Mucosa of gallbladder (tissue), 1 donor: Measurements from ENCODE around the gene MBNL2. TPM values are rescaled to one million over a fixed set of nuclear protein-coding genes. Genes with fewer than 3 reads are reported as not detected.

Experiments
- DNase-seq: peaks from one replicate; pipeline ENCODE4 v3.0.0-alpha.2; 2020; ENCODE audit warnings: low spot score
- total RNA-seq: library from RNA; stranded (reverse); gene quantifications from one replicate; pipeline ENCODE4 v1.2.1, GENCODE V29; 2021
- donor health status: DM: no; HTN: no; CAD: no.

MBNL2 gene
- total RNA-seq, 1 donor from 2014 or later = 74.7 TPM

DNA sequence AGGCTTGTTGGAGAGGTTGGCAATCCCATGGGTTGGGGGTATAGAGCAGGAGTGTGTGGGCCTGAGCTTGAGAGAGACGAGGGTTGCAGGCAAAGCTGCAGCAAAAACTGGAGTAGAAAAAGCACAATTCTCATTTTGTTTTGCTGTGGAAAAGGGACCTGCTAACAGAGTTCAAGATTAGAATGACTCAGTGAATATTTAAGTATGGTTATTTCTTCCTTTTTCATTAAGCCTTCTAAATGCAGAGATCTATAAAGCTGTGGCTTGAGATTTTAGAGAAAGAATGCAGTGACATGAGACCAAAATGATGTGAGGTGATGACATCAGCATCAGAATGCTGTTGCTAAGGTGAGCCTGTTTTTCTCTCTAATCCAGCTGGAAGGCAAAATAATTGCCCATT, 10.8 kb upstream of the MBNL2 start:
- no peak for DNase-seq

DNA sequence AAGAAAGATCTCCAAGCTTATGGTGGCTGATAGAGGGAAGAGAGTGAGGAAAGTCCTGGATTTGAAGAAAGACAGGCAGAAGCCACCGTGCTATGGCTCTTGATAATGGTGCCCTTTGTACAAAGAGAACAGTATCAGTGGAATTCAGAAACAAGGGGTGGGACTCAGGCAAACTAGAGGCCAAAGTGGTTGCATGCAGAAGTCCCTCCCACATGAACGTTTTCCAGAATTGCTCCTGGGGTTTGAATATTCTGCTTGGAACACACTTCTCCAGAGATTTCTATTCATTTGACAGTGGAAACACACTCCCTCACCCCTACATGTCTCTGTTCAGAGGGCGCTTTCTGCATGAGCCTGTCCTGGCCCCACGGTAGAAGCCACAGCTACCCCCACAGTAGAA, 10.1 kb upstream of the MBNL2 start:
- no peak for DNase-seq

DNA sequence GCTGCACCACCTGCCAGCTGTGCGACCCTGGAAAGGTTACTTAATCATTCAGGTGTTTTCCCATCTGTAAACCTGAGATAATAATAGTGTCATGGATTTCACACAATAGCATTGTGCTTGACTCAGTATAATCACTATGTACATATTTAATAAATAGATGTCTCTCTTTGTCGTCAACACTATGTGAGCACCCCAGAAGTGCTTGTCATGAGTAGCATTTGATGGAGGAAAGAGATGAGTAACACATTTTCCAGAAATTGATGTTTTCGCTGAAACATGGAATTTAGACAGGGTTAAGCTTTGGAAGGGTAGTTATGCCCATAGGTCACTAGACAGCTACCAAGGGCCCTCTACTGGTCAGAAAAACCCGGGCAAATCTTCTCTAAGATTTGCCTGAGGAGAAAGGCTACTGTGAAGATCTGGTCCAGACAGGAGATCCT, 9.5 kb upstream of the MBNL2 start:
- no peak for DNase-seq

DNA sequence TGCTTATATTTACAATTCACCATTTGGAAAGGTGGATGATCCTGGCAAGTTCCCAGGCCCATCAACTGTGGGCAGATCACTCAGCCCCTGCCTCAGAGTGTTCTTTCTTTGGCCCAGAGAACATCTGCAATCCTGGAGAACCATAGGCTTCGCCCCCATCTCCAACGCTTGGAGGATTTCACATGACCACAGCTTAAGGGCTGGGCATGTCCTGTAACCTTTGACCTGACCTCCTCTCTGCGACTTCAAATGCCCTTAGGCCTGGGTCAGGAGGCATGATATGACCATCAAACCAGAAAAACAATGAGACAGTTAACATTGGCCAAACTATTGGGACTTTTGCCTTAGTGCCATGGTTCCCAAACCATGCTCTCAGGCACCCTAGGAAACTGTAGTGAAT, 7.2 kb upstream of the MBNL2 start:
- DNase-seq = no peak

DNA sequence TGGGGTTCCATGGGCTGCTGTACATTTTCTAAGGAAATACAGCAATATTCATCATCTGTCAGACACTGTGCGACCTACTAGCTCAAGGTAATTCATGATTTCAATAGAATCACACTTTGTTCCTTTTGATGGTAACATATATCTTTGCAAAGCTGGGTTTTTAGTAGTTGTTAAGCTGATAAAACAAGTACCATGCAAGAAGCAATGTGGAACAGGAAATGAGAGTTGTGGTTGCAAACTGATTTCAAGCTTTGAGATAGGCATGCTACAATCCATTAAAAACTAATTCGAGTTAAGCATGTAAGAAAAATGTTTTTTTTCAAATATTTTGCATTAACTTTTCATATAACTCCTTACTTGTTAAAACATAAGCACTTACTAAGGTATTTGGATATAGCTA, 6.8 kb upstream of the MBNL2 start:
- no peak for DNase-seq

DNA sequence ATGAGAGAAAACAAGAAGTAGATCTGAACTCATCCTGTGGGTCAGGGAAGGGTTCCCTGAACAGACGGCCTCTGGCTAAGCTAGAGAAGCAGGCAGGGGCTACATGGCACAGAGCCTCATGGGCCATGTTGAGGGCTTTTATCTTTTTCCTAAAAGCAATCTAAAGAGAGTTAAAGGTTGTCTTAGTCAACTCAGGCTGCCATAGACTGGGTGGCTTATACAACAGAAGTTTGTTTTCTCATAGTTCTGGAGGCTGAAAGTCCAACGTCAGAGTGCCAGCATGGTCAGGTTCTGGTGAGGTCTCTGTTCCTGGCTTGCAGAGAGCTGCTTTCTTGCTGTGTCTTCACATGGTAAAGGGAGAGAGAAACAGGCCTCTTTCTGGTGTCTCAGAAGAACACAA, 2.9 kb upstream of the MBNL2 start:
- no peak for DNase-seq

DNA sequence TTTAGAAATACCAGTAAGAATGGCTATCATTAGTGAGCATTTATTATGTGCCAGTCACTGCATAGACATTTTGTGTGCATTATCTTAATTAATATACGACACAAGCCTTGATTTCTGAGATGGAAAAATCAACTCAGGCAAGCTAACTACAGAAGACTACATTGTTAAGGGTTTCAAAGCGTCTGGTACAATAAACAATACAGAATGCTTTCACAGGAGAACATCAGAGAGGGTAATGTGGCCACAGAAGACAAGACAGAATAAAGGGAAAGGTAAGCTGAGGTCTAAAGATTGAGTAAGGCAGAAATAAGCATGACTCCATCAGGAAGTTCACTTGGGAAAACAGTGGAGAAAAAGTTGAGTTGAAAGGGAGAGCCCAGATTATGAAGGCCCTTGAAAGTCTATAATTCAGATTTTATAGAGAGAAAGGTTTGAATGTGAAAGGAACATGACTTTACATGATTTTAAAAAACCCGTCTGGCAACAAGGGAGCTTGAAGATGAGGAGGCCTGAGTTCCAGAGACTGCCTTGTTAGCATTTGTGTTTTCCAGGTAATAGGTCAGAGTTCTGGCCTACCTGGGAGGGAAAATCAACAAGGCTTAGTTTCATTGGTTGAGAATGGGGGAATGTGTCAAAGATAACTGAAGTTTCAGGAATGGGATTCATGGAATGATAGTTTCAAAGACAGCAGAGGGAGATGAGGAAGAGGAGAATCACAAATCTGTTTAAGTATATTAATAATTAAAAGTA, 1.8 kb upstream of the MBNL2 start:
- DNase-seq = no peak

DNA sequence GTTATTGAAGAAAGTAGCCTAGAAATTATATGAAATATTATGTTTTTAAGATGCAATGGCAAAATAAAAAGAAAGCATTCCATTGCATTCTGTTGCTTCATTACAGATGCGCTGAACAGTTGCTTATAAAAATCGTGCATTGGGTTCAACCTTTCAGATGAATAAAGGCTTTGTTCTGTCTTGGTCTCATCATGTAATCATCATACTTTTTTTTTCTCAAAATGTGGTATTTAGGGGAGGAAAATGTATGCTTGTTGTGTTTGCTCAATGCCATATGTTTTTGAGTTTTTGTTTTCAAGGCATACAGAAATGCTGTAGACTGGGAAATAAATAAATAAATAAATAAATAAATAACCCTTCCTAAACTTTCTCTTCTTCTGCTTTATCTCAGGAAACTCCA, 1.1 kb upstream of the MBNL2 start:
- DNase-seq = no peak

DNA sequence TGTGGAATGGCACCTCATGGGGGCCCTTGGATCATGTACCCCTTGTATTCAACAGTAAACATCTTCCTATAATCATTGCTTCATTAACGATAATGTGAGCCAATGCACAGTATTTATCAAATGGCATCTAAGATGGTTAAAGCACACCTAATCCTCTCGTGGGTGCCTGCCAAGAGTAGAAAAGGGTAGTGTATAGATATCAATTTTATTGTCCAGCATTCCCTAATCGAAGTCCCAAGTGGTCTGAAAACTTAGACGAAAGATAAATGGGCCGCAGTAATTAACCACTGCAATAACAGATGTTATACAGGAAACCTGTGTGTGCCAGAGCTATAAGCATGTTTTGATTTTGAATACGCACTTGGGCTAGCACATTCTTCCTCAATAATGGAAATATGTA, 667 bp upstream of the MBNL2 start:
- DNase-seq = no peak

DNA sequence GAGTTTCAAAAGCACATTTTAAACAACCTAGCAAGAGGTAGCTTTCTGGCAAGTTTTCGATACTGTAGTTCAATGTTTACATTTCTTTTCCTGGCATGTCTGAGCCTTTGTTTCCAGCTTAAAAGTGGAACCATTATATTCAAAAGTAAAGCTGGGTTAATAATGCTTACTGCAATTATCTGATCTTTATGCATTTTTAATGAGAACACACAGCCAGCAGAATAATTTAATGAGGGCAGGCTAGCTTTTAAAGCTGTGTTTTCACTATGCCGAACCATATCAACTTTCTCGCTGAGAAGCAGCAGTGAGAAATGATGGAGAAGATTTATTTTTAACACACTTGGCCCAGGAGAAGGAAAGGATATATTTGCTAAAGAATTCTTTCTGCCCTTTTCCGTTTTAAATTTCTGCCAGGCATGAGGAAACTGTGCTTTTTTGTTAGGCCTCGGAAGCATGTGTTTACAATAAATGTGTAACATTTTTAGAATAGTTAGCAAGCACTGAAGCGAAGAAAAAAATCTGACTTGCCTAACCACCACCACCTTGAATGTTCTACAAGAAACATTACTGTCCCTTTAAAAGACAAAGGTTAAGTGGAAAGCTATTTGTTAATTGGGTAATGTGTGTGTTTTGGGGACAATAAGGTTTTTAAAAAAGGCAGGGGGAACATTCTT, 1.0 kb downstream of the MBNL2 start:
- DNase-seq = no peak

DNA sequence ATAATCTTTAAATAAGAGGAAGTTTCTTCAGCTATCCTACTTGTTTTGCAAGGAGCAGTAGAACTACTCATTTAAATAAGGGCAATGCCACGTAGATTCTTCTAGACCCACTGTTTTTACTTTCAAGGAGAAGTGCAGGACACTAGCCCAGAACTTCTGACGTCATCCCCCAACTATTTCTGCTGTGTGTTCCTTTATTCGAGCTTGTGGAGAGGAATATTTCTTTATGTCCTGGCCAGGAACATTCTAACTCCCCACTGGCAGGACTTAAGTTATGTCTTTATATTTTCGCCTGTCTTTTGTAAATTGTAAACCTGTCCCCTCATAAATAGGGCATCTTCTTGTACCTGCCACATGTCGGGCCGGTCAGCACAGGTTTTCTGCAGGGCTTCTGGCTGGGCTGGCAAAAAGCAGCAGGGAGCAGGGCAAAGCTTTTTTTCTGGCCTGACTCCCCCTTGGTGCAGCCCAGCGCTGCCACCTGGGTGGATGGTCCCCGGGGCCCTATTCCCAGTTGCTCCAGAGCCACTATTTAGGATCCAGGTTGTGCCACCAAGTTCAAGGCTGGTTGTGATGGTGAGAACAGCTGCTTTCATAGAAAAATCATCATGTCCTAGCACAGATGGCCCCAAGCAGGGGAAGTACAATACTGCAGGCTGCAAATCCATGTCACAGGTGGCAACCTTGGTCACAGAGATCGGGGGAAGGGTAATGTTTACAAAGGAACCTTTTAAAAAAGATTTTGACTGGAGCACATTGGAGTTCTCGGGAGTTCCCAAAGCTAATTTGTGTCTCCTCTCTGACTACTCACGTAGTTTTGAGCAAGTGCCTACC, 1.8 kb downstream of the MBNL2 start:
- peak; percentile 79 for DNase-seq

DNA sequence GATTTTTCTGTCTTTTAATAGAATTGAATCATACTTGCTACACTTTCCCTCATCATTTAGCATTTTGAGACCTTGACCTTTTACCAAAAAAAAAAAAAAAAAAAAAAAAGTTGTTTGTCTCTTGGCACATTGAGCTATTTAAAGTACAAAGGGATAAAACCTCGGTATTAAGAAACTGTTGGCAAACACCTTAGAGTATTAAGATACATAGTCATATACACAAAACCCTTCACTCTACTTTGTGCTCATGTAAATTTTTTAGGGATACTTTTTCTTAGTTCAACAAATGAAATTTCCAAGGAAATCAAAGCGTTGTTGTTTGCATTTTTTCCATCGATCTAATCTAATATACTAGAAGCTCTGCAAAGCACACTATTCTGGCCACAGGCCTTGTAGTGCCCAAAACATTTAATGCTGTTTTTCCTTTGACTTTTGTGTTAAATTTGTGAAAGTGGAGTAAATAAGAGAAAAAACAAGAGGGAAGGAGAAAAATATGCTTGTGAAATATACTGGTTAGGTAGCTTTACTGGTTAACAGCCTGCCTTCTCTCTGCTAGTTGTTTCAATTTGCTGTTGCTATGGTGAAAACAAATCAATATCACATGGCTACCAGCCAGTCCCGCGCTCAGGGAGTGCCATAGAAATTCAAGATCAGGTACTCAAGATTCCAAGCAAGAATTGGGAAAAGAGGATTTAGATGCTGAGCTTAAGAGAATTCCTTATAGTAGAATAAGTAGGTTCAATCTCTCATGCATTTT, 2.6 kb downstream of the MBNL2 start:
- DNase-seq = peak; percentile 84

DNA sequence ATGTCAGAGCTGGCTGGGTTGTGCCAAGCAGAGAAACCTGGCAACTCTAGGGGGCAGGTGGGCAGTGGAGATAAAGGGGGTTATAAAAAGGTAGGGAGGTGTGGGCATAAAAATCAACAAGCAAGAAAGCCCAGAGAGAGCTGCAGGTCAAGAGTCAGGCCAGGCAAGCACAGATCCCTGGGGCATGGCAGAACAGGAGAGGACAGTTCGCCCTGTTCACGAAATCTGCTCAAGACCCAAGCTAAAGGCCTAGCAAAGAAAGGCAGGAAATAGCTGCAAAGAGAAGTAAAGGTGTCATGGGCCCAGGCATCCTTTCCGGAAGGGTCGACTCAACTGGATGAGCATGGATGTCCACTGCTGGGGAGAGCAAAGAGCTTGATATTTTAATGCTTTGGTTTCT, 3.4 kb downstream of the MBNL2 start:
- no peak for DNase-seq

DNA sequence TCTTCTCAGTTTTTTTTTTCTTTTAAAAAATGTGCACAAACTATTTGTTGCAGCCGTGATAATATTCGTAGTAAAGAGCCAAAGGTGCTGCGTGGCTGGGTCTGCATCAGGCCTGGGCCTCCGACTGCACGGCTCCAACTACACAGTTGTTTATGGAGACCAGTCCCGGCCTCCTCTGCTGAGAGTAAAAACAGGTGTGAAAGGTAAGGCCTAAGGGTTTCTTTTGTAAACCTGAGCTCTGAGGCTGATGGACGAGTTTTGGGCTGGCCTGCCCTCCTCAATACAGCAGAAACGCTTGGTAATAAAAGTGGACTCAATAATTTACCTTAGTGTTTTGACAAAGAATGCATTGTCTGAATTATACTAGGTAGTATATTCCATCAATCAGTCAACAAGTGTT, 3.9 kb downstream of the MBNL2 start:
- DNase-seq = no peak

DNA sequence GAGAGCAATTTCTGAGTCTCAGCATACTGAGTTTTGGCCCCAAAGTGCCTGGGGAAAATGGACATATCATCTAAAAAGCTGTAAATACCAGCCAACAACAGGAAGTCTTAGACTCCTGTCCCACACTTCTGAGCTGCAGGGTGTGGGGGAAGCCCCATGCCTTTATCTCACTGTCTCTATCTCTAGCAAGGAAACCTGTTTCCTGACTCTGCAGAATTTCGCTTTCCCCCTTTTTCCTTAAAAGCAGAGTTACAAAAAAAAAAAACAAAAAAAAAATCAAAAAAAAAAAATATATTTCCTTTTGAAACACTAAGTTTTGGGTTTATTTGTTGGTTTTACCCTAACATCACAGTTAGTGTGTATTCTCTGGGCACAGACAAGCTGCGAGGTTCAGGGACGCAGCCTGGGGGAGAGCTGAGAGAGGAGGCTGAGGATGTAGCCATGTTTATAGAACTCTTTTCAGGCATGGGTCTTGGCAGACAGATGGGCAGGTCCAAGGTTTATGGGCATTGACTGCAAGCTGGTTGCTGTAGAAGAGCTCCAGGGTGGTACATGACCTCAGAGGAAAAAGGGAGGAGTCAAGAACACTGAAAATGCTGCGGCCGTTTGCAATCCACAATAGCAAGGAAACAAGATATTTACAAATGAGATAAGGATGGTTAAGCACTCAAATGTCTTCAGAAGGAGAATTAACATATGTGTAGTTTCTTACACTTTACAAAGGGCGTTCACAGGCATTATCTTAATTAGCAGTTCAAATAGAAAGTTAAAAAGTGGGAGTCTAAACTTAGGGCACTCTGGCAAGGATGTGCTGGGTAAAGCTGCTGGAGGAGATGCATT, 4.9 kb downstream of the MBNL2 start:
- DNase-seq = peak; percentile 40

DNA sequence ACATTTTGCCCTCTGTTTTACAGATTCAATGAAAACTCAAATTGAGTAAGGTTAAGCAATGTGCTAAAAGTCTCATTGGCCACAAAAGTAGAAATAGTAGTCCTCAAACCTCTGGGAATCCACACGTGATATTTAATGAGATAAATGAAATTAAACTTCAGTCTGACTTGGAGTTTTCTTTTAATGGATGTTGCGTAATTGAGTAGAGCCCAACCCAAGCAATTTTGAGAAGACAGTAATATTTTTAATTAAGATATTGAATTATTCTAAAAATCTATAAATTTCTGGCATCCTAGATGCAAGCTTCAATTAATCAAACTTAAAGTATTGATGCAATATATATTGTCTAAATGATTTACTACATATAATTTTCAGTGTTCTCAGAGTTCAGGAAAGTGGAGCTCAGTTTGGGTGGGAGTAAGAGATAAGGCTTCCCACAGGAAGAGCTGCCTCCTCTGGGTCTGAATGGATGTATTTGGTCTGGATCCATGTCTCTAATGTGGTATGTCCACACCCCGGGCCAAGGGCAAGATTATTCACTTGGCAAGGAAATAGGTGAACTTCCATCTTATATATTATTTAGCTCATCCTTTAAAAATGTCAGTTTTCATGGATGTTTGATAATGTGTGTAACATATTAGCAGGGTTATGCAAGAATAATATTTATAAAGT, 6.9 kb downstream of the MBNL2 start:
- DNase-seq = no peak

DNA sequence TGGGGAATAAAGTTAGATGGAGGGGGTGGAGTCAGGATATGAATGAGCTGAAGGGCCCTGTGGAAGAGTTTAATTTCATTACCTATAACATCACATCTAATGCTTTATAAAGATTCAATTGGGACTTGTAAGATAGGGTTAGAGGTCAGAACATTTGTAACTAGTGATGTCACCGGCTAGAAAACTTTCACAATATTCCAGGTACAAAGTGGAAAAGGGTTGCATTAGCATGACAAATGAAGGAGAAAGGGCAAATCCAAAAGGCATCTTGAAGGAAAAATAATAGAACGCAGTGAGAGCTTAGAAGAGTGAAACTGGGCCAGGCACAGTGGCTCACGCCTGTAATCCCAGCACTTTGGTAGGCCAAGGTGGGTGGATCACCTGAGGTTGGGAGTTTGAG, 7.6 kb downstream of the MBNL2 start:
- DNase-seq = no peak

DNA sequence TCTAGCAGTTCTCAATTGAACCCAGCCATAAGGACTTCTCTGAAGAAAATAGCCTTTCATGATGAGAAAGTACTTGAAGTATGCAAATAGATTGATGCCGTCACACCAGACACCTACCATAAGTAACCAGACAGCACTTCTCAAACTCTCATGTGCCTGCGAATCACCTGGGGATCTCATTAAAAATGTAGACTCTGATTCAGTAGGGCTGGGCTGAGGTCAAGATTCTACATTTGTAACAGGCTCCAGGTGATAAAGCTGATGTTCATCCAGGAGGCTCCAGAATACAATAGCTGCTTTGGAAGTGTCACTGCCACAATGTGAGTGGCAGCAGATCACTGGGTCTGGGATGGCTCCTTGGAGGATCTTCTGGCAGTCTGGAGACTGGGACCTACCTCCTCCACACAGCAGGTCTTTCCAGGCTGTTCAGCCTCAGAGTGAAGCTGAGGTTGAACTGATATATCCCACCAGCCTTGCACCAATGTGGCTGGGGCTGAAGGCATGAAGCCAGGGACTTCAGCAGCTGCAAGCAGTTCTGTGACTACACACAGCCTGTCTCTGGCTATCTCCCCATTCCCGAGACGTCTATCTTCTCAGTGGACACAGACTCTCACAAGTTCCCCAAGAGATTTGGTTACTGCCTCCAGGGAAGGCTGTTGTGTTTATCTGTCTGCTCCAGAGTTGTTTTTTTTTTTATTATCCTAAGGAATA, 9.1 kb downstream of the MBNL2 start:
- no peak for DNase-seq

DNA sequence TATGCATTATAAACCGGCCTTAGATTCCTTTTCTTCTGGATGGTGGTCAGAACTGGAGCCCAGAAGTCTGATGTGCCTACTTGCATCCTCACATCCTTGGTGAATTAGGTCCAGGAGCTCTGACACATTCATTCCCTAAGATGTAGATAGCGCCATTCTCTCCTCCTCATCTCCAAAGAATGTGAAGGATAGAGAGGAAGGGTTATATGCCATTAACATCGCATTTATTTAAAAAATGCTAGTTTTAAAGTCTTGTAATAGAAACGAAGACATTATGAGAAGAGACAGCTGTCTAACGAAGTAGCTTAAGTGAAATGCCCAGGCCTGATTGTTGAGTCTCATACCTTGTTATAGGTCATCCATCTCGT, 9.7 kb downstream of the MBNL2 start:
- DNase-seq = no peak

DNA sequence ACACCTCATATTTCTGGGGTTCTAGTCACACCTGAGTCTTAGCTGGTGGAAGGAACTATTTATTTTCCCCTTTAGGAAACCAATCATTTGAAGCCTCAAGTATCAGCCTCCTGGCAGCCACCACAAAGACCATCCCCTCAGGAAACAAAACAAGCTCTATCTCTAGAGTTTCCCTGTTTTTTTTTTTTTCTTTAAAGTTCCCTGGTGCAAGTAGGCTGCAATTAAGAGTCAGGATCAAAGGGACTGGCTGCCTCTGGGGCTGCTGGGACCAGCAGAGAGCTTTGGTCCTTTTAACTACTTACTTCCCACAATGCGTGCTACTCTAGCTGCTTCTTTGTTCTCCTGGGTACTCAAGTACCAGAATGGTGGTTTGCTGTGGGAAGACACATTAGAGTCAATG, 11.4 kb downstream of the MBNL2 start:
- DNase-seq = no peak
